ENCODE measurements around the gene TRIB2. TPM values are rescaled to one million over a fixed set of nuclear protein-coding genes. Genes with fewer than 3 reads are reported as not detected.

The TRIB2 gene
- total and polyA plus RNA-seq, 9 of the 15 experiments (the other 6 are each of a cell fraction or from before 2014, with no cell fraction given), result 9.0 to 39.0 (median 26.3) TPM

- TF ChIP-seq CBX1 (IDR thresholded peaks at IDR 0.05; ENCODE audit: low read depth) (no peak; the same call in 1 of the 2 replicates), HINFP (tag; conservative IDR thresholded peaks at IDR 0.05; ENCODE audit: low read depth) (no peak), BRD9 (IDR thresholded peaks at IDR 0.05; ENCODE audit: low read depth, partially characterized antibody) (peak; percentile 44), RFX1 (IDR thresholded peaks at IDR 0.05) (no peak), ATF6 (CRISPR knock-in tag; IDR thresholded peaks at IDR 0.05) (peak; percentile 67; the same call in 1 of the 2 replicates), SIN3A (IDR thresholded peaks at IDR 0.05; ENCODE audit: borderline replicate concordance in 2 of 2, control insufficient read depth in 1 of 2, low read depth in 2 of 2, low read length in 2 of 2) (0 out of 4 replicates have a peak, but pooled peaks of 1 of the 2 experiments have one; percentile 21), NR4A1 (CRISPR knock-in tag; IDR thresholded peaks at IDR 0.05) (peak; percentile 80; the same call in 1 of the 2 replicates), NR4A1 (tag; IDR thresholded peaks at IDR 0.05) (no peak), THAP12 (CRISPR knock-in tag; IDR thresholded peaks at IDR 0.05) (no peak), RBM22 (IDR thresholded peaks at IDR 0.05; ENCODE audit: low read depth, low read length, poor library complexity, severe bottlenecking) (no peak), ZFX (CRISPR knock-in tag; IDR thresholded peaks at IDR 0.05) (peak; percentile 78), TCF15 (CRISPR knock-in tag; IDR thresholded peaks at IDR 0.05) (no peak), TAL1 (IDR thresholded peaks at IDR 0.05) (no peak), NFE2 (IDR thresholded peaks at IDR 0.05; ENCODE audit: low read depth) (no peak), SNIP1 (IDR thresholded peaks at IDR 0.05; ENCODE audit: low read depth) (no peak), CXXC5 (CRISPR knock-in tag; IDR thresholded peaks at IDR 0.05) (peak; percentile 64), ZNF197 (CRISPR knock-in tag; IDR thresholded peaks at IDR 0.05; ENCODE audit: low read depth) (no peak), PHB (CRISPR knock-in tag; IDR thresholded peaks at IDR 0.05) (no peak), PML (IDR thresholded peaks at IDR 0.05; ENCODE audit: low read length) (peak; percentile 29; the same call in 1 of the 2 replicates), ZNF764 (CRISPR knock-in tag; IDR thresholded peaks at IDR 0.05; ENCODE audit: low read depth) (no peak), NFYB (IDR thresholded peaks at IDR 0.05; ENCODE audit: extremely low read depth, insufficient read length) (no peak), SP2 (IDR thresholded peaks at IDR 0.05; ENCODE audit: extremely low read depth, low read depth, low read length, poor library complexity, severe bottlenecking) (peak; percentile 25)
Measured at GRCh38 chr2:12716282-12717190, at the start of gene TRIB2 (continued).
